Measurements from ENCODE around the gene AFMID. TPM values are rescaled to one million over a fixed set of nuclear protein-coding genes. Genes with fewer than 3 reads are reported as not detected.

The AFMID gene
- total and polyA plus RNA-seq, 2 of the 13 experiments (the other 11 are each of a cell fraction or from before 2014, with no cell fraction given) = 249 to 270 TPM

GRCh38 chr17:78242024-78242742, 55.0 kb downstream of the AFMID start (continued):
- TF ChIP-seq ZNF652 (CRISPR knock-in tag; IDR thresholded peaks at IDR 0.05; ENCODE audit: borderline replicate concordance, low read depth) (no peak), ZNF280D (CRISPR knock-in tag; IDR thresholded peaks at IDR 0.05) (no peak), RNF219 (CRISPR knock-in tag; IDR thresholded peaks at IDR 0.05) (no peak), FOSL1 (CRISPR knock-in tag; IDR thresholded peaks at IDR 0.05; ENCODE audit: borderline replicate concordance) (0 out of 2 replicates have a peak, but pooled peaks have one; percentile 10), ZNF781 (CRISPR knock-in tag; IDR thresholded peaks at IDR 0.05; ENCODE audit: borderline replicate concordance, not compliant biosample characterization) (no peak), UBTF (CRISPR knock-in tag; IDR thresholded peaks at IDR 0.05) (peak; percentile 18; the same call in 1 of the 2 replicates), SMAD9 (CRISPR knock-in tag; IDR thresholded peaks at IDR 0.05) (no peak), GFI1 (CRISPR knock-in tag; IDR thresholded peaks at IDR 0.05; ENCODE audit: borderline replicate concordance) (no peak), RXRB (CRISPR knock-in tag; IDR thresholded peaks at IDR 0.05; ENCODE audit: borderline replicate concordance) (no peak; the same call in 1 of the 2 replicates), FOXP1 (IDR thresholded peaks at IDR 0.05) (no peak), FOXP1 (CRISPR knock-in tag; IDR thresholded peaks at IDR 0.05) (0 out of 2 replicates have a peak, but pooled peaks have one; percentile 32), ZNF143 (CRISPR knock-in tag; IDR thresholded peaks at IDR 0.05) (no peak; the same call in 1 of the 2 replicates), ZNF432 (CRISPR knock-in tag; IDR thresholded peaks at IDR 0.05; ENCODE audit: borderline replicate concordance) (0 out of 2 replicates have a peak, but pooled peaks have one; percentile 24), HOXA5 (CRISPR knock-in tag; IDR thresholded peaks at IDR 0.05) (no peak), ZNF326 (CRISPR knock-in tag; IDR thresholded peaks at IDR 0.05; ENCODE audit: borderline replicate concordance) (no peak)

Data from HepG2 (cell line).